HEK293 (cell line): ENCODE measurements around the gene C1QTNF4.

Experiments
- CTCF ChIP-seq: fragments of 450-650 bp; formaldehyde crosslinking; IDR thresholded peaks from 2 replicates; pipeline ENCODE4 v1.5.1; 2016; ENCODE audit warnings: missing biosample characterization, missing genetic modification characterization
- SETDB1 ChIP-seq: IDR thresholded peaks from one replicate; pipeline ENCODE4 v1.6.1; 2017; ENCODE audit warnings: mild to moderate bottlenecking, low read length, moderate library complexity, mixed read lengths; ENCODE audit not compliant: insufficient read length
- ZNF121 ChIP-seq: fragments of 450-650 bp; formaldehyde crosslinking; IDR thresholded peaks from 2 replicates; pipeline ENCODE4 v1.5.1; 2016; ENCODE audit warnings: missing biosample characterization, missing genetic modification characterization
- ZNF426 ChIP-seq: fragments of 450-650 bp; formaldehyde crosslinking; IDR thresholded peaks from 2 replicates; pipeline ENCODE4 v1.5.1; 2017; ENCODE audit warnings: missing biosample characterization, missing genetic modification characterization, mild to moderate bottlenecking, inconsistent platforms, moderate library complexity
- ZNF561 ChIP-seq: fragments of 450-650 bp; IDR thresholded peaks from 2 replicates; pipeline ENCODE4 v1.5.1; 2018; ENCODE audit warnings: missing biosample characterization, missing genetic modification characterization, borderline replicate concordance
- ZNF660 ChIP-seq: fragments of 450-650 bp; IDR thresholded peaks from 2 replicates; pipeline ENCODE4 v1.5.1; 2018; ENCODE audit warnings: missing biosample characterization, mild to moderate bottlenecking, missing genetic modification characterization
- ZNF791 ChIP-seq: fragments of 450-650 bp; formaldehyde crosslinking; IDR thresholded peaks from 2 replicates; pipeline ENCODE4 v1.5.1; 2016; ENCODE audit warnings: missing biosample characterization, missing genetic modification characterization

GRCh38 chr11:47587039-47587716 lies 7.0 kb downstream of the C1QTNF4 start:
- no peak for TF ChIP-seq ZNF561 (tag by site-specific recombination)
- no peak for TF ChIP-seq SETDB1
- no peak for TF ChIP-seq ZNF791
- no peak for TF ChIP-seq CTCF (tag by site-specific recombination)
- TF ChIP-seq ZNF121 (tag by site-specific recombination): no peak
- no peak for TF ChIP-seq ZNF426 (tag by site-specific recombination)
- TF ChIP-seq ZNF660 (tag by site-specific recombination): no peak
